KMS-11 (cell line): ENCODE results near the gene C20orf173.

Experiments used
- H2AFZ ChIP-seq: fragments of 200-600 bp; sonication (generic); 2 replicates; pipeline ENCODE4 v1.6.1; 2016; ENCODE audit warnings: antibody characterized with exemption, mixed run types, low read depth
- H3K27ac ChIP-seq: fragments of 200-600 bp; sonication (generic); 2 replicates; pipeline ENCODE4 v1.6.1; 2016; ENCODE audit warnings: mild to moderate bottlenecking, mixed run types
- H3K27me3 ChIP-seq: fragments of 200-600 bp; sonication (generic); 2 replicates; pipeline ENCODE4 v1.6.1; 2017; ENCODE audit warnings: mild to moderate bottlenecking, low read depth, mixed run types, moderate library complexity; ENCODE audit not compliant: insufficient read depth
- H3K36me3 ChIP-seq: fragments of 200-600 bp; sonication (generic); 2 replicates; pipeline ENCODE4 v1.6.1; 2017; ENCODE audit warnings: mild to moderate bottlenecking, mixed run types; ENCODE audit not compliant: insufficient read depth
- H3K4me1 ChIP-seq: fragments of 200-600 bp; sonication (generic); 2 replicates; pipeline ENCODE4 v1.6.1; 2016; ENCODE audit warnings: mild to moderate bottlenecking, low read depth, mixed run types; ENCODE audit not compliant: poor library complexity, severe bottlenecking
- H3K4me2 ChIP-seq: fragments of 200-600 bp; sonication (generic); 2 replicates; pipeline ENCODE4 v1.7.0; 2016; ENCODE audit warnings: mild to moderate bottlenecking, mixed run types
- H3K4me3 ChIP-seq: fragments of 200-600 bp; sonication (generic); IDR thresholded peaks from 2 replicates; pipeline ENCODE4 v1.6.1; 2017; ENCODE audit warnings: low read depth, low read length, mixed read lengths; ENCODE audit not compliant: insufficient read depth
- H3K79me2 ChIP-seq: fragments of 200-600 bp; sonication (generic); 2 replicates; pipeline ENCODE4 v1.6.1; 2016; ENCODE audit warnings: low read depth, mixed run types; ENCODE audit not compliant: insufficient read depth
- H3K9ac ChIP-seq: fragments of 200-600 bp; sonication (generic); 2 replicates; pipeline ENCODE4 v1.6.1; 2016; ENCODE audit warnings: mild to moderate bottlenecking, mixed run types
- H4K20me1 ChIP-seq: fragments of 200-600 bp; sonication (generic); 2 replicates; pipeline ENCODE4 v1.6.1; 2016; ENCODE audit warnings: mild to moderate bottlenecking, mixed run types; ENCODE audit not compliant: insufficient read depth
- CTCF ChIP-seq: fragments of 200-600 bp; sonication (generic); conservative IDR thresholded peaks from 2 replicates; pipeline ENCODE4 v1.6.1; 2017; ENCODE audit warnings: low read depth, mild to moderate bottlenecking, antibody characterized with exemption, low read length, moderate library complexity, mixed read lengths

The C20orf173 gene

GRCh38 chr20:35499271-35499670, 30.2 kb downstream of the C20orf173 start:
- Histone ChIP-seq H3K27me3 (no peaks in the 10 kb centered on the region), H3K79me2 (no peaks in the 10 kb centered on the region), H3K27ac (no peak overlapping the region), H3K4me1 (no peaks in the 10 kb centered on the region), H4K20me1 (no peaks in the 10 kb centered on the region), H3K36me3 (no peaks in the 10 kb centered on the region; the same call in 1 of the 2 replicates), H3K4me3 (no peak overlapping the region), H3K9ac (no peak overlapping the region), H2AFZ (no peak overlapping the region), H3K4me2 (no peak overlapping the region)
- TF ChIP-seq CTCF, result no peak

GRCh38 chr20:35497780-35498189, 31.7 kb downstream of the C20orf173 start:
- no peaks in the 10 kb centered on the region for H3K4me1 ChIP-seq
- no peak overlapping the region for H3K9ac ChIP-seq
- no peaks in the 10 kb centered on the region for H4K20me1 ChIP-seq
- no peaks in the 10 kb centered on the region for H3K79me2 ChIP-seq
- no peak overlapping the region for H2AFZ ChIP-seq
- no peak overlapping the region for H3K4me2 ChIP-seq
- H3K27me3 ChIP-seq, result no peaks in the 10 kb centered on the region
- no peaks in the 10 kb centered on the region; the same call in 1 of the 2 replicates for H3K36me3 ChIP-seq
- H3K27ac ChIP-seq, result no peak overlapping the region
- TF ChIP-seq CTCF, result no peak
- H3K4me3 ChIP-seq, result no peak overlapping the region

- H4K20me1 ChIP-seq, result no peaks in the 10 kb centered on the region
- H2AFZ ChIP-seq, result no peak overlapping the region
- H3K79me2 ChIP-seq, result no peaks in the 10 kb centered on the region
- no peak for TF ChIP-seq CTCF
- no peak overlapping the region for H3K4me2 ChIP-seq
- H3K36me3 ChIP-seq, result no peaks in the 10 kb centered on the region; the same call in 1 of the 2 replicates
- no peak overlapping the region for H3K9ac ChIP-seq
- H3K4me1 ChIP-seq, result no peaks in the 10 kb centered on the region
- H3K4me3 ChIP-seq, result no peak overlapping the region
- no peaks in the 10 kb centered on the region for H3K27me3 ChIP-seq
- no peak overlapping the region for H3K27ac ChIP-seq
Observed at GRCh38 chr20:35497320-35497719, 32.1 kb downstream of the C20orf173 start.

GRCh38 chr20:35496481-35496880, 33.0 kb downstream of the C20orf173 start:
- Histone ChIP-seq H4K20me1 (no peaks in the 10 kb centered on the region), H3K4me3 (no peak overlapping the region), H3K79me2 (no peaks in the 10 kb centered on the region), H3K4me2 (no peak overlapping the region), H3K9ac (no peak overlapping the region), H3K27me3 (no peaks in the 10 kb centered on the region), H3K27ac (no peak overlapping the region), H3K36me3 (no peaks in the 10 kb centered on the region; the same call in 1 of the 2 replicates), H2AFZ (no peak overlapping the region), H3K4me1 (no peaks in the 10 kb centered on the region)
- no peak for TF ChIP-seq CTCF
